ENCODE data around the gene SPTBN4.
"Not testable (repeated sequence)": the region's sequence is repeated elsewhere in the genome, so short reads cannot be mapped to it uniquely, and the experiment has no call there.

GRCh38 chr19:40463587-40464037 lies 3.2 kb upstream of the SPTBN4 start:
- TF ChIP-seq CTCF (conservative IDR thresholded peaks at IDR 0.05; ENCODE audit: low read length); EZH2phosphoT487 (IDR thresholded peaks at IDR 0.05; ENCODE audit: borderline replicate concordance): not testable (repeated sequence)

All from Loucy (cell line).